Activated naive CD4-positive, alpha-beta T cell treated with anti-CD3 and anti-CD28 coated beads, Interleukin-2, amount 50 U/mL, for 16 hours (primary cell): Measurements from ENCODE around the gene EDA.
"Not testable (repeated sequence)": the region's sequence is repeated elsewhere in the genome, so short reads cannot be mapped to it uniquely, and the experiment has no call there.

Source experiments
- DNase-seq: peaks from one replicate; pipeline ENCODE4 v3.0.0-alpha.2; 2020

The EDA gene

DNA sequence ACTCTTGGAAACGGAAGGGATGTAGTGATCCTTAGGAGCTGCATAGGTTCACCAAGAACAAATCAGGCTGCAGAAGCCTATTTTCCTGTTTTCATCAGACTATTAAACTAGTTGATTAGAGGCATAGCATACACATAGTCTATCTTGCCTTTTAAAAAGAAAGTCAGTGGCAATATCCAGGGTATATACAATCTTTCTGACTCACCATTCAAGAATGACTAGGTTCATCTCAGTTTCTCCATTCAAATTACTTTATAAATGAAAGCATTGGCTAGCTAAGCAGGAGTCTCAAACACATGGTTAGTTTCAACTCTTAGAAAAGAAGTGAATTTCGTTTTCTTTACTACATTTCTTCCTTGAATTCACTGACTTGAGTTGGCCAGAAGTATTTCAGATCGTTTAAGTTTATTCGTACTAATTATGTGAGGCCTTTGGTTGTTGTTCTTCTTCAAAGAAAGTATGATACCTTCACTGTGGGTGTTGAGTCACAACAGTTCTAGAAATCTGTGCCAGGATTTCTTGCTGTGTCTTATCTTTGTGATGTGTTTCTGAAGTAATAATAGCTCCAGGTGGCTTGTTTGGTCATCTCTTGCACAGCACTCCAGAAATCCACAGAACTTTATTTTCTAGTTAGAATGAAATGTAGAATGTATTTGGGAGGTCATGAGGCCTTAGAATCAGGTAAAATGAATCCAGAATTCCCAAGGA, 345.6 kb downstream of the EDA start:
- no peak for DNase-seq

GRCh38 chrX:69968950-69969349, 353.0 kb downstream of the EDA start:
- no peak for DNase-seq

DNA sequence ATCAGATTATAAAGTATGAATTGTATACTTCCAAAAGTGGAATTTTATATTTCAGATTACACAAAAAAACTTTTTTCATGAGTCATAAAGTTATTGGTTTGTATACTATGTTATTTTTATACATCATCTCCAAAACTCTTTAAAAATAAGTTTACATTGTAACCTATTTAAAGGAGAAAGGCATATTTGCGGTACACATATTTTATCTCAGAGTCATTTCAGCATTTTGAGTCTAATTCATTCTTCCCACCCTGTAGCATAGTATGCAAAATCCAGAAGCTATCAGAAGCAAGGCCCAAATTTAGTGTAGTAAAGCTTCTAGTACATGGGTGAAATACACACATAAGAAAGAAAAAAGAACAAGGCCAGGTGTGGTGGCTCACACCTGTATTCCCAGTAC, 353.5 kb downstream of the EDA start:
- no peak for DNase-seq

DNA sequence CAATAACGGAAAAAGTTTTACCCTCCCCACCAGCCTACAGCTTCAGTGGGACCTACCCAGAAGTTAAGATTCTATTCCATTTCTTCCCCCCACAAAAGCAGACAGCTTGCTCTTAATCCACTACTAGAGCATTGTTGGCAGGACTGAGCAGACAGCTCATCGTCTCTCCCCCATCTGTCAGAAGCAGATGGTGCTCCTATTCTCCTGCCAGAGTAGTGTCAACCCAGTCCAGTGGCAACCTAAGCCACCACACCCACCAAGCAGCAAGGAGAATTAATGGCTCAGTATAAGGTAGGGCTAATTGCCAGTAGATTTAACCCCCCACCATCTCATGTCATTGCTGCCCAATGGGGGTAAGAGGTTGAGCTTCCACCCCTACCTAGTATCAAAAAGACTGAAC, 371.8 kb downstream of the EDA start:
- no peak for DNase-seq

DNA sequence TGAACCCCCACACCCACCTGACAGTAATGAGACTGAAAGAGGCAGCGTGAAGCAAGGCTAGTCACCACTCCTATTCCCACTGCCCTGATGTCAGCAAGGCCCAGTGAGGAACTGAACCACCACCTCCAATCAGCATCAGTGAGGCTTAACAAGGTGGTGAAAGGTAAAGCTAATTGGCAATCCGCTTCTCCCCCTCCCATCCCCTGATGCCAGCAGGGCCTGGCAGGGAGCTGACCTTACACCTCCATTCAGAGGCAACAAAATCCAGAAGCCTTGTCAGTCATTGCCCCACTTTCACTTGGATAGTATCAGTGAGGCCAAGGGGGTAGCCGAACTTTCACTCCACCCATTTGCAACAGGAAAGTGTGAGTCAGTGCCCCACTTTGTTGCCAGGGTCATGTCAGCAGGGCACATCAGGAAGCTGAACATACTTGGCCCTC, 373.1 kb downstream of the EDA start:
- no peak for DNase-seq

- no peak for DNase-seq
These were observed 375.8 kb downstream of the EDA start for GRCh38 chrX:69991685-69992084.

DNA sequence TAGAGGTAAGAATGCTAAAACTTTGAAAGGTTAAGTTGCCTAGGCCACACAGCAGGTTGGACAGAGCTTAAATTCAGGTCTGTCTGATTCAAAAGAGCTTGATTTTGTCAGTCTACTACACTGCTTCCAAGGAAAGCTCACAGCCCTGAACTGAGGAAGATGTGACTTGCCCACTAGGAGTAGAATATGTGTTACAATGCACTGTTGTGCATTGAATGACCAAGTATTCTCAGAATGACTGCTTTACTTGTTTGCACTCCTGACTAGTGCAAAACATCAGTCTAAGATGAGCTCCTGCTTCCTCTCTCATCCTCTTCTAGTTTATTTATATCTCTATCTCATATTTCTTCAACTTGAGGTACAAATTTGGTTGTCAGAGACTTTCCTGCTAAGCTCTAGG, 377.6 kb downstream of the EDA start:
- DNase-seq = no peak

DNA sequence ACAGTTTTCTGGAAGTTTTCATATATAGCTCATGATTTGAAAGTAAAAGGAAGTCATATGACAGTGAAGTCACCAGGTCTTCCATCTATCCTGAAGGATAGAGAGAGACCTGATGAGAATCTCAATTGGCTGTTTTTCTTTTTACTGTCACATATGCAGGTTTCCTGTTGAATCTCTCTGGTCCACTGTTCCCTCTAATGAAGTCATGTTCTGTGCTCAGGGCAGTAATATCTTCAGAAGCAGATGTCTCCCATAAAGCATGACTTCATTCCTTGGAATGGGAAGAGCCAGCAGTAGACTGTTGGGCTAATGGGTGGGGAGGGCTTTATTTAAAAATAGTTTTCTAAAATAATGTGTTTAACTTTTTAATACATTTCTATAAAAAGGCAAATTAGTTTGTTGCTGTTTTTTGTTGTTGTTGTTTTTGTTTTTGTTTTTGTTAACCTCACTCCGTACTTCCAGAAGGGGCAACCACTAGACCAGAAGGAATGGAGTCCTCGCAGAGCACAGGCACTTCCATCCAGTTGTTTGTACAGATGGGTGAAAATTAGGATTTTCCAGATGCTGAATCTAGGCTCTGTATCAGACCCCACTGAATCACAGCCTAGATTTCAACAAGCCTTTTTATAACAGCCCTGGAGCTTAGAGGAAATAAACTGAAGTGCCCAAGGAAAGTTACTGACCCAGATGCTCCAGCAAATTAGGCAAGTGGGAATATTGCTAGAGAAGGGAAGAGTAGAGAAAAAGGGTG, 379.6 kb downstream of the EDA start:
- no peak for DNase-seq

GRCh38 chrX:69996113-69996468, 380.2 kb downstream of the EDA start:
- DNase-seq = no peak

- not testable (repeated sequence) for DNase-seq
These were observed 382.4 kb downstream of the EDA start for GRCh38 chrX:69998299-69998698.

DNA sequence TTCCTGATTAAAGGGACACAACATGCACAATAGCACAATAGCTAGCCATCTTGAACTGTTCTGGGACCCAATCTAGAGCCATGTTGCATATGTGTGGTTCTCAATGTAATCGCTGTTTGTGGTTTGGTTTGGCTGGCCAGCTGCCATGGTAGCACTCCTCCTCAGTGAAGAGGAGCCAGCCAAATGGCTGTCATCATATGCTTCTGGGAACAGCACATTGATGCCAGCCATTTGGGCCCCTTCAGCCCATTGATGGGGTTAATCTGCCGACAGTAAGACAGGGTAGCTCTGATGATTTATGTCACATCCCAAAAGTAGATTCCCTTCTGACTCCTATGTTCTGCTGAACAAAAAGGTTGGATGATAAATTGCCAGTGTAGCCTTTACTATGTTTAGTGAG, 385.4 kb downstream of the EDA start:
- DNase-seq = no peak

DNA sequence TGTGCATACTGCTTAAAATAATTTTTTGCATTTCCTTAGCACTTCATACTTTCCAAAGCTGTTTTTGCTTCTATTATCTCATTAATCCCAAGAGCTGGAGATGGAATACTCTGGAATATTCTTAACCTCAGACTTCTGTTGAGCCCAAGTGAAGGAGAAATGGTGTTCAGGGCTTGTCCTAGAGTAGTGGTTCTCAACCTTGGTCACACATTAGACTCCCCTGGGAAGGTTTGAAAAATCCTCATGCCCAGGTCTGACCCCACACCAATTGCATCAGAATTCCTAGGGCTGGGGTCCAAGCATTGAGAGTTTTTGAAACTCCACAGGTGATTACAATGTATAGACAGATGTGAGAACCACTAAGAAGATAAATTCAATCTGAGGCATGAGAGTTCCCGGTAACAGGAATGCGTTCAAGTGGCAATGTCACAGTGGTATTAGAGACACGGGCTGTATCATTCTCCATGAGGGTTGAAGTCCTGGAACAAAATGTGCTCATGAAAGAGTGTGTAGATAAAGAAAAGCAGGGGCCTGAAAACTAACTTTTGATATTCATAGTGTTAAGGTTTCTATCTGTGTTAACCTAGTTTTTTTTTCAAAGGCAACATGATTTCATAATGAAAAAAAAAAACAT, 385.9 kb downstream of the EDA start:
- no peak for DNase-seq

DNA sequence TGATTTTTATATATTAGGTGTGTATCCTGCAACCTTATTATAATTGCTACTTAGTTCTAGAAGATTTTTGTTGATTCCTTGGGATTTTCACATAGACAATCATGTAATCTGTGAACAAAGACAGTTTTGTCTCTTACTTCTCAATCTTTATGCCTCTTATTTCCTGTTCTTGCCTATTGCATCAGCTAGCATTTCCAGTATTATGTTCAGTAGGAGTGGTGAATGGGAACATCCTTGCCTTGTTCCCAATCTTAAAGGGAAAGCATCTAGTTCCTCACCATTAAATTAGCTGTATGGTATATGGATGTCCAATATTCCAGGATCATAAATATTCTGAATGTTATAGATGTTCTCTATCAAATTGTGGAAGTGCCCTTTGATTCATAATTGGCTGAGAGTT, 392.0 kb downstream of the EDA start:
- no peak for DNase-seq

DNA sequence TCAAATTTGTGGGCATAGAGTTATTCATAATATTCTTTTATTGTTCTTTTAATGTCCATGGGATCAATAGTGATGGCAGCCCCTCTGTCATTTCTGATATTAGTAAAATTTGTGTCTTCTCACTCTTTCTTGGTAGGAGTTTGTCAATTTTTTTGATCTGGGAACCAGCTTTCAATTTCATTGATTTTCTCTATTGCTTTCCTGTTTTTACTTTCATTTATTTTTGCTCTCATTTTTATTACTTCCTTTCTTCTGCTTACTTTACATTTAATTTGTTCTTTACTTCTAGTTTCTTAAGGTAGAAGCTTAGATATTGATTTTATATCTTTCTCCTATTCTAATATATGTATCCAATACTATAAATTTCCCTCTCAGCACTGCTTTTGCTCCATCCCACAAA, 393.1 kb downstream of the EDA start:
- no peak for DNase-seq

DNA sequence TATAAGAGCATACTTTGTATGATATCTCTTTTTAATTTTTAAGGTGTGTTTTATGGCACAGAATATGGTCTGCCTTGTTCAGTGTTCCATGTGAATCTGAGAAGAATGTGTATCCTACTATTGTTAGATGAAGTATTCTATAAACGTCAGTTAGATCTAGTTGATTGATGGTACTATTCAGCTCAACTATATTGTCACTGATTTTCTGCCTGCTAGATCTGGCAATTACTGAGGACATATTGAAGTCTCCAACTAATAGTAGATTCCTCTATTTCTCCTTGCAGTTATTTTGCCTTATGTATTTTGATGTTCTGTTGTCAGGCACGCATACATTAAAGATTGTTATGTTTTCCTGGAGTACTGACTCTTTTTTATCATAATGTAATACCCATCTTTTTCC, 394.1 kb downstream of the EDA start:
- no peak for DNase-seq

DNA sequence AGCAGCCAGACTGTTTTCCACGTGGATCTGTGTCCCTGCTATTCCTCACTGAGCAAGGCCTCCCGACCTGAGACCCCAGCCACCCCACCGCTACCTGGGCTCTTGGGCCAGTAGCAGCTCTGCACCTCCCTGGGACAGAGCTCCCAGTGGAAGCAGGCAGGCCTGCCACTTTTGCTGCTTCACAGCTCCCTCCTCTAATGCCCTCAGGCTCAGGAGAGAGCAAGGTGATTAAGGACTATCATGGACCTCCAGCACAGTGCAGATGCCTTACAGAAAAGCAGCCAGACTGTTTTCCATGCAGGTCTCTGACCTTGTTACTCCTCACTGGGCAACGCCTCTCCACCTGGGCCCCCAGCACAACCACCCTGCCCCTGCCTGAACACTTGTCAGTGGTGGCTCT, 396.8 kb downstream of the EDA start:
- no peak for DNase-seq

- DNase-seq = no peak
These were observed 397.8 kb downstream of the EDA start for GRCh38 chrX:70013466-70014381.

DNA sequence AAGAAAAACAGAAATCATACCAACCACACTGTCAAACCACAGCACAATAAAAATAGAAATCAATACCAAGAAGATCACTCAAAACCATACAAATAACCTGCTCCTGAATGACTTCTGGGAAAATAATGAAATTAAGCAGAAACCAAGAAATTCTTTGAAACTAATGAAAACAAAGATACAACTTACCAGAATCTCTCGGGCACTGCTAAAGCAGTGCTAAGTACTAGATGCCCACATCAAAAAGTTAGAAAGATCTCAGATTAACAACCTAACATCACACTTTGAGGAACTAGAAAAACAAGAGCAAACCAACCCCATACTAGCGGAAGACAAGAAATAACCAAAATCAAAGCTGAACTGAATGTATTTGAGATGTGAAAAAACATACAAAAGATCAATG, 400.6 kb downstream of the EDA start:
- DNase-seq = no peak

DNA sequence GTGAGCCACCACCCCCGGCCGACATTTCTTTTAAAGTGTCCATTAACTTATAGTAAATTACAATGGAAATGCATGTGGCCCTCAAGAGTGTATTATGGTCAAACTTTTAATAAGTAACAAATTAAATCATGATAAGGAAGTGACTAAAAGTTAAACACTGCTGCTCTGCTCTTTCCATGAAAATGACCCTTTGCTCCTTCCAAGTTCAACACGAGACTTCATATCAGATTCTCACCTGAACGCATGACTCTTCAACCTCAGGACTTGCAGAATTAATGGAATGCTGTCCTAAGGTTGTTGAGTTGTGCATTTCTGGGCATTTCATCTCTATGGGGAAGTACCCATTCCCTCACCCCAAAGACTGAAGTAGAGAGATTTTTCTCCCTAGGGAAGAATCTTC, 406.7 kb downstream of the EDA start:
- DNase-seq = no peak

GRCh38 chrX:70025464-70025863, 409.6 kb downstream of the EDA start:
- DNase-seq = no peak

DNA sequence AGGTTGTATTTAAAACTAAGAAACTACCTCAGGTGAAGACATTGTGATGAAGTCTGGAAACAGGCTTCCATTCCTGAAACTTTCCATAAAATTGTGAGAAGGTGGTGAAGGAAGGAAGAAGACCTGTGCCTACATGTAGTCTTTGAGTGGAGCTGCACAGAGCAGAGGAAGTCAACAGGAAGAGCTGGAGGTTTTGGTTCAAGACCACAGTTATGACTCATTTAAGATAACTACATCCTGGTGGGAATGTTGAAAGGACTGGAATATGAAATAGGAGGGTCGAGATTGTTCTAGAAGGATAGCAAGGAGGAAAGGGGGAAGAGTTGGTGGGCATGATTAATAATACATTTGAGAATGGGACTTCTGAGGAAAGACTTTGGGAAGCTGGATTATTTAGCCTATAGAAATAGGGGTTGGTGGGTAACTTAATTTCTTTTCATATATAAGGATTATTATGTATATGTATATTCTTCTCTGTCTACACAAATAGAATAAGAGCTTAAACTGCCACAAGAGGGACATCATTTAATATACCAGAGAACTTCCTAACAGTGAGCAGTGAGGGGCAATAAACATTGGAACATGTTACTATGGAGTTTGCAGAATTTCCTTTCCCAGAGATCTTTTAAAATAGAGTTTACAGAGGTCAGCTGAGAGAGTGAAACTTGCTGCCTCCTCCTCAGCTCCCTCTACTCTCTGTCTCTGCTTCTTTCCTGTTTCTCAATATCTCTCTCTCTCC, 410.4 kb downstream of the EDA start:
- no peak for DNase-seq

GRCh38 chrX:70026851-70027200, 410.9 kb downstream of the EDA start:
- no peak for DNase-seq

GRCh38 chrX:70029863-70030262, 413.9 kb downstream of the EDA start:
- no peak for DNase-seq
